GM19043 (cell line): ENCODE results near the gene SART3.
"Not testable (repeated sequence)": the region's sequence is repeated elsewhere in the genome, so short reads cannot be mapped to it uniquely, and the experiment has no call there.

Experiments
- ATAC-seq: cut with Tn5 transposase; IDR thresholded peaks from one replicate; pipeline ENCODE4 v1.9.1; 2021; ENCODE audit warnings: low read depth; ENCODE audit not compliant: unreplicated experiment

SART3 gene

DNA sequence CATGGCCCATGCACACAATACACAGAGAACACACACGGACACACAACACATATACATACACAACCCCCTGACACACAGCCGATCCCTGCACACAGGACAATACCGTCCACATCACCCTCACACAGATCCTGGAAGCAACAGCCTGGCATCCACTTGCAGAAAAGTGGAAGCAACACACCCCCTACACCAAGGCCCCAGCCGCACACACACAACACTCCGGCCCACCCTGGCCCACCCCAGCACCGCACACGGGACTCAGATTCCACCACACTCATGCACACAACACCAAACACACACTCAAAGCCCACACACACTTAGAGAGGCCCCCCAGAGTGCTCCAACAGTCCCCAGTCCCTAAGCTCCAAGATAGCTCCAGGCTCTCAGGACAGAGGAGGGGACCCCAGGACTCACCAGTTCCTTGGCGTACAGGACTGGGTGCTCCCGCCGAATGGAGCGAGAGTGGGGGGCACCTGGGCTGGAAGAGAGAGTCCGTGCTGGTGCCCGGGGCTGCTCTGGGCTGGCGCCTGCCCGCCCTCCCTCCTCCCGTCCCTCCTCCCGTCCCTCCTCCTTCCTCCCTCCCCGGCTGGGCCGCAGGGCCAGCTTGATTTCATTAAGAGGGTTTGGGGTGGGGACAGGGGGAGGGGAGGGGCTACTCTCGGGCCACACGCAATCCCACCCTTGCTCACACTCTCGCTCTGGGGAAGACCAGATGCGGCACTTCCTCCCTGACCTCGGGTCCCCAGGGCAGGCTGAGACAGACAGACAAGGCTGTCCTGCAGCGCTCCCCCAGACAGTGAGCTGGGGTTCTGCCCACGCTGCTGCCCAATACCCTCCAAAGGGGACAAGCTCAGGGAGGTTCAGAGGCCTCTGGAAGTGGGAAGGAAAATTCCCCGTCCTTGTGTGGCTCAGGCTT, 36.8 kb upstream of the SART3 start, which contains the start of gene TMEM119:
TMEM119 (minus strand) TSS at position 526 of the 913 bp plus-strand sequence. CDS start 5,701 bp downstream, outside the sequence.
- no peak for ATAC-seq

DNA sequence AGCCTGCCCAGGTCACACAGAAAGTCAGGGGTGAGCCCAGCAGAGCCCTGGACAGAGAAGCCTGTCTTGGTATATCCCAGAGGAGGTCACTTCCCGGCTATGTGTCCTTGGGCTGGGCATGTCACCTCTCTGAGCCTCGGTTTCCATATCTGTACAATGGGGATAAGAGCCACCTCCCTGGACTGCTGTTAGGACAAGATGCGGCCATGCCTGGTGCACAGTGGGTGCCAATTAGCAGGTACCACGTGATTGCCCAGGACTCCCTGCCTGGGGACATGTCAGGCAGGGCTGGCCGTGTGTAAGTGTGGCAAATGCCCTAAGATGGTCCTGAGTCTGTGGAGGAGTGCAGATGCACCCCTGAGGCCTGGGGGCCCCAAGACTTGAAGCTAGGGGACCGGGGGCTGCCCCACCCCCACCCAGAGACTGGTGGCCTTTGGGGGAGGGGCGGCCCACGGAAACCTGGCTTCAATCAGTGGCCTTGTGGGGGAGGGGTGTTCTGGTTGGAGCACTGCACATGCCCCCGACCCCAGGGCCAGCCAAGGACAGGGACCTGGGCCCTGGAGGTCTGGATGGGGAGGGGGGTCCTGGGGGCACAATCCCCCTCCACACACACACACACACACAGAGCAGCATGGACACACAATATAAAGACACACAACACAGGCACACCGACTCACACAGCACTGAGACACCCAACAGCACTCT, 36.0 kb upstream of the SART3 start:
- no peak for ATAC-seq

DNA sequence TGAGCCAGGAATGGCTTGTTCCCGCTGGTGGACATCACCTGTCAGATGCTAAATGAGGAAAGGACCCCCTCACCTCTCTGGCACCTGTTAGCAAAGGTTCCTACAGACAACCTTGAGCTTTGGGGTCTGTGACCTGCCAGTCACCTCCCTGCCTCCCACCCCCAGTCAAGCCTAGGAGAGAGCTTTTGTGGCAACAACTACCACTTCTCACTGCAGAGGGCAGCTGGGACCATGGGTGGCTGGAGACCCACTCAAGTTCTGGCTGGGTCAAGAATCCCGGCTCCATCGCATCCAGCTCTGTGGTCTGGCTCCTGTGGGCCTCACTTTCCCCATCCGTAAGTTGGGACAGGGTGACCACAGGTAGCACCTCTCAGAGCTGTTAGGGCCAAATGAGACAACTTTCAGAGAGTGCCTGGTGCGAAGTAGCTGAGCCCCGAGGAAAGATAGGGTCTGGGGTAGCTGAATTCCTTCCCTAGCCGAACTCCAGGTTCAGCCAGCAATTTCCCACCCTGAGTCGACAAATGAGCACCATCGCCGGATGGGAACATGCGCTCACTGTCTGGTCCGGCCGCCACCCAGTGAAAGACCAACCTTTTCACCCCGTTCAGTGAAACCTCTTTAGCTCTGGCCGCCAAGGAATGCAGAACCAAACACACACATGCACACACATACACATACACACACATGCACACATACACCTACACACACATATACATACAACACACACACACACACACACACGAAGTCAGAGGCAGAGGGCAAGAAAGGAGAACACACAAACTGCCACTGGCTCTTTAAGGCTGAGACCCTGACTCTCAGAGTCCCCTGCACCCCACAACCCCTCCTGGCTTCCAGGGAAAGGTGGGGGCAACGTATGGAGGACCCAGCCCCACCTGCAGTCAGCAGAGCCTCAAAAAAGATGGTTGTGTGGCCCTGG, 35.0 kb upstream of the SART3 start:
- ATAC-seq = no peak

DNA sequence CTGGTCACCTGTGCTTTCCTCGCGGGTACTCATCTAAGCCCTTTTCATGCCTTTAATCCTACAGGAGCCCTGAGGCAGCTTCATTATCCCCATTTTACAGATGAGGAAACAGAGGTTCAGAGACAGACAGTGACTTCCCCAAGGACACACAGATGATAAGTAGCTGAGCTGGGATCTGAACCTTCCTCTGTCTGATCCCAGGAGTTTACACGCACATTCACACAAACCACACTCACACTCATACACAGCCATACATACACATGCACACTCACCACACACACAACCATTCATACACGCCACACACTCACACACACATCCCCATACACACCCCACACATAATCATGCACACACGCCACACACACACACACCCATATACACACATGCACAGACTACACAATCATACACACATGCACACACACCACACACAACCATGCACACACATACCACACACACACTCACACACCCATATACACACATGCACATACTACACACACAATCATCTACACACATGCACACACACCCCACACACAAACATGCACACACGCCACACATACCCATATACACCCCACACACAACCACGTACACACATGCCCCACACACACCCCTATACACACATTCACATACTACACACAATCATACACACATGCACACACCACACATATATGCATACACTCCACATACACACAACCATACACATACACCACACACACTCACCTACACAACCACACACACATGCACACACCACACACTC, 34.2 kb upstream of the SART3 start:
- ATAC-seq = no peak

DNA sequence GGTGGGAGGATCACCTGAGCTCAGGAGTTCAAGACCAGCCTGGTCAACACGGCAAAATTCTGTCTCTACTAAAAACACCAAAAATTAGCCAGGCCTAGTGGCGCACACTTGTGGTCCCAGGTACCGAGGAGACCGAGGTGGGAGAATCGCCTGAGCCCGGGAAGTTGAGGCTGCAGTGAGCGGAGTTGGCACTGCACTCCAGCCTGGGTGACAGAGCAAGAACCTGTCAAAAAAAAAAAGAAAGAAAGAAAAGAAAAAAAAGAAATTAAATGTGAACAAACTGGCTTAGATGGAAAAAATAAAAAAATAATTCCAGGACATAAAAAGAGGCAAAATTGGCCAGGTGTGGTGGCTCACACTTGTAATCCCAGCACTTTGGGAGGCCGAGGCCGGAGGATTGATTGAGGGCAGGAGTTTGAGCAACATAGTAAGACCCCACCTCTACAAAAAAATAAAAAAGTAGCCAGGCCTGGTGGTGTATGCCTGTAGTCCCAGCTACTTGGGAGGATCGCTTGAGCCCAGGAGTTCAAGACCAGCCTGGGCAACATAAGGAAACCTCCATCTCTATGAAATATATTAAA, 33.4 kb upstream of the SART3 start:
- no peak for ATAC-seq

DNA sequence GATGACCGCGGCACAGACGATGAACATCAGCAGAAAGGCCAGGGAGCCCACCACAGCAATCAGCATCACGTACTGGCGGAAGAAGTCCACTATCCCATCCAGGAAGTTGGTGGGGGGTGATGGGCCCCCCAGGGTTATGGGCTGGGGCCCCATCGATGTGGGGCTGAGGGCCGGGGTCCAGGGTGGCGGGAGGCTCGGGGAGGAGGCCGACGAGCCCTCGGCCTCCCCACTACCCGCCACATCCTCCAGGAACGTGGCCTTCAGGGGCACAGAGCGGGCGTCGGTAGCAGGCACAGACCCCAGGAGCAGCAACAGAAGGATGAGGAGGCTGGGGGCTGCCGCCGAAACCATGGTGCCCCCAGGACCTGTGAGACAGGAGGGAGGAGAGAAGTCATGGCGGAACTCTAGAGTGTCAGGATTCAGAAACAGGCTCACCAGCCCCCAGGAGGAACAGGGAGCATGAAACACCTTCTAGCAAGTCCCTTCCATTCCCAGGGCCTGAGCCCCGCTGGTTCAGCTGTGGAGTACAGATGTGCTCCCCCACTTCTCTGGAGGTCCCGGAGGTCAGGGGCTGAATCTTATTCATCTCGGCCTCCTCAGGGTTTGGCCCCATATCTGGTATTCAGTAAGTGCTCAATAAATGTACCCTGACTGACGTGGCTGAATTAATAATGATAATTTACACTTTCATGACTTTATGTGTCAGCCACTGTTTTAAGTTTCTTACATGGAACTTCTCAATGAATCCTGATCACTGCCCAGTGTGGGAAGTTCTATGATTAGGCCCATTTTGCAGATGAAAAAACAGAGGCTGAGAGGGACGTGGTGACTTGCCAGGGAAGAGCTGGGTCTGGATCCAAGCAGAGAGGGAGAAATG, 31.3 kb upstream of the SART3 start:
- no peak for ATAC-seq

DNA sequence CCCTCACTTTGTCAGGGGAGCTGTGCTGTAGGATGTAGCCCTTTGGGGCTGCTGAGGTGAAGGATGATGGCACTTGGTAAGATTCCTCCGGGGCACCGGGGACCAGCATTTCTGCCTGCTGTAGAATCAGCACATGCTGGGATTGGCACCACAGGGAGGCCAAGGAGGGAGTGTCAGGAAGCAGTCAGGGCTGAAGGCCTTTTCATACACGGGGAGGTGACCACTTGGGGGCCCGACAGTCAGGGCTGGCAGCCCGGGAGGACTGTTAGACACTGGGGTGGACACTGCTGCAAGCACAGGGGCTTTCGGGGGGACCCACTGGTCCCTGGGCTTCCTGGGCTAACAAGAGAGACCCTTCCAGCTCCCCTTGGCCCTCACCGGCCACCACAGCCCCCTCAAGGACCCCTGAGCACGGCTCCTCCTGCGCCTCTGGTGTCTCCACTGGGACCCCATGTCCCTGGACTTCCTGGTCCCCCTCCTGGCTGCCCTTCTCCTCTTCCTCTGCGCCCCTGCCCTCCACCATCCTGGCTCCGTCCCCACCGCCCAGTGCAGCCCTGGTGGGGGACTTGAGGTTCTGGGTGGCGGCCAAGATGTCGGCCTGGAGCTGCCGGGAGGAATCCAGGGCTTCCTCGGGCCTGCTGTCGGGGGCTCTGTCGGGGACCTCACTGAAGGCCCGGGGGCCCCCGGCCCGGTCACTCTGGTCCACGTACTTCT, 30.5 kb upstream of the SART3 start:
- no peak for ATAC-seq

DNA sequence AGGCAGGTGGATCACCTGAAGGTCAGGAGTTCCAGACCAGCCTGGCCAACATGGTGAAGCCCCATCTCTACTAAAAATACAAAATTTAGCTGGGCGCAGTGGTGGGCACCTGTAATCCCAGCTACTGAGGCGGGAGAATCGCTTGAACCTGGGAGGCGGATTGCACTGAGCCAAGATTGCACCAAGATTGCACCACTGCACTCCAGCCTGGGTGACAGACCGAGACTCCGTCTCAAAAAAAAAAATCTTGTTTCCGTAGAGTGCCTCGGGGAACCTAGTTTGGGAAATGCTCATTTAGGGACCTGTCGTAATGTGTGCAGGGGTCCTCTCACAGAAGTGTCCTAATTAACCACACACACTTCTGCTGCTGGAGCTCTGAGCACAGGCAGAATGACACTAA, 29.5 kb upstream of the SART3 start:
- ATAC-seq = not testable (repeated sequence)

DNA sequence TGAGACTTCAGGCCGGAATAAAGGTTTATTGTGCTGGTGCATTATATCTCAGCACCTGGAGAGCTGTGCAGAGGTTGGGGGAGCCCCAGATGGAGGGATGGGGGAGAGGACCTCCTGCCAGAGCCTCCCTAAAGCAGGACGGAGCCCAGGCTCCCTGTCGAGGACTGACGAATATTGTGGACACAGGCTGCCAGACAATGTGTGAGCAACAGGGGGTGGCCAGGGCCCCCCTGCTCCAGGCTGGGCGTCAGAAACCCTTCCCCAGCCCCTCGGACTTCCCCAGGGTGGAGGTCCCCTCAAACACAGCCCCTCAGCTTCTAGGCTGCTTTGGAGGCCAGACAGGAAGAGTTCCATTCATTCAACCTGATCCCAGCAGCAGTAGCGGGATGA, 28.9 kb upstream of the SART3 start:
- ATAC-seq = no peak

DNA sequence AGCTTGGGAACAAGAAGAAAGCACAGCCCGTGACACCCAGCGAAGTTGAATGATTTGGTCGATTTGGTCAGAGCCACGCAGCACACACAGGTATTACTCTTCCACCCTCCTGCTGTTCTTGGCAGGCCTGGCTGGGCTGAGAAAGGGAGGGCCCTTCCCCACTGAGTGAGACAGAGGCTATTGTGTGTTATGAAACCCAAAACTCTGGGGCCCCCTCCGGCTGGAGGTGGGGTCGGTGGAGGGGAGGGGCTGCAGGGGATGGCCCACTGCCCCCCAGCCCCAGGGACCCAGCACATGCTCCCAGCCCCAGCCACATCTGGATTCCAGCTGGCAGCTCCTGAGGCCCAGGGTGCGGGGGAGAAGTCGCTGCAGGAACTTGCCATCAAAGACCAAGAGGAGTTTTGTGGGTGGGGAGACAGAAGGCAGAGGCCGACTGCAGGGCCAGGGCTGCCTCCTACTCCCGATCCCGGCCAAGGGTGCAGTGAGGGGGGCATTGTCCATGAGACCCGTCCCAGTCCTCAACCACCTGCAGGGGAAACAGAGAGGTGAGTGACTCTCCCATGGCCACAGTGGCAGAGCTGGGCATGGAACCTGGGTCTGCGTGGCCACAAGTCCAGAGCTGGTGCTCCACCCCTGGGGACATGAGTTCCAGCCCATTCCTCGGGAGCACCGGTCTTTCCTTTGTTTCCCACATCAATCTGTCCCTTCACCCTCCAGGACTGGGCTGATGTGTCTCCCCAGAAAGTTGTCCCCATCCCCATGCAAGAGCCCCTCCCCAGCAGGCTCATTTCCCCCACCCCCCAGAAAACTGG, 28.3 kb upstream of the SART3 start:
- no peak for ATAC-seq

DNA sequence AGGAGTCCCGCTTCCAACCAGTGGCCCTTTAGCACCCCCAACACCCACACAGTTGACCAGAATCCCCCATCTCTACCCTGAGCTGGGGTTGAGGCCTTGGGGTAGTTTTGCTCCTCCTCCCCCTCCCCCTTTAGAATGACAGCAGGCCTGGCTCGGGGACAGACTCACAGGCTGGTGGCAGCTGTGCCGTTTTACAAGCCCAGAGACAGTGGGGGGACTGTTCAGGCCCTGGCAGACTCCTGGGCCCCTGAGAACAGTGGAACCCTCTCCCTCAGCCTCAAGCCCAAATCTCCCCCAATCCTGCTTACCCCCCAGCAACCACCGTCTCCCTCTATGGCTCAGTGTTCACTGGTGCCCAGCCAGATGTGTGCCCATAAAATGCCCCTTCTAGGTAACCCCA, 26.9 kb upstream of the SART3 start:
- ATAC-seq = no peak

DNA sequence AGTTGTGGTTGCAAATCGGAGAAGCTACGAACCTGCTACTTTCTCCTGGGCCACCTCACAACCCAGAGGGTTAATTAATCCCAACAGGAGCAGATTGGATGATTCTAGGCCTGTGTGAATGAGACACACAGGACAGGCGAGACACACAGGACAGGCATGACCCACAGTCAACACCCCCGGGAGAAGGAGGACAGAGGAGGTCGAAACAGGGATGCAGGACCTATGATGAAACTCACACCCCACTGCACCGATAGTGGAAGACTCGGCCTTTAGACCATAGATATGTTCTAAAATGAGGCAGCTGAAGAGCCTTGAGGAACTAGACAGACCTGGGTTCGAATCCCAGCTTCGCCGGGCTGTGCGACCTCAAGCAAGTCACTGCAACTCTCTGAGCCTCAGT, 25.3 kb upstream of the SART3 start:
- ATAC-seq = no peak

DNA sequence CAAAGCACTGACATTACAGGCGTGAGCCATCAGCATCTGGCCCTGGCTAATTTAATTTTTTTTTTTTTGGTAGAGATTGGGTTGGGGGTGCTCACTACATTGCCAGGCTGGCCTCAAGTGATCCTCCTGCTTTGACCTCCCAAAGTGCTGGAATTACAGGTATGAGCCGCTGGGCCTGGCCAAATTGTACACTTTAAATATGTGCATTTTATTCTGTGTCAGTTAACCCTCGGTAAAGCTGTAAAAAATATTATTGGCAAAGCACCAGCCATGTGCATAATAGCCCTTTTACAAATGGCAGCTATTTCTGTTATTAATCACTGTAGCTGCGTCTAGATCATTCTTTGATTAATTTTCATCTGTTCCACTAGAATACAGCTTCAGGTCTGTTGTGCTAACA, 24.9 kb upstream of the SART3 start:
- no peak for ATAC-seq

DNA sequence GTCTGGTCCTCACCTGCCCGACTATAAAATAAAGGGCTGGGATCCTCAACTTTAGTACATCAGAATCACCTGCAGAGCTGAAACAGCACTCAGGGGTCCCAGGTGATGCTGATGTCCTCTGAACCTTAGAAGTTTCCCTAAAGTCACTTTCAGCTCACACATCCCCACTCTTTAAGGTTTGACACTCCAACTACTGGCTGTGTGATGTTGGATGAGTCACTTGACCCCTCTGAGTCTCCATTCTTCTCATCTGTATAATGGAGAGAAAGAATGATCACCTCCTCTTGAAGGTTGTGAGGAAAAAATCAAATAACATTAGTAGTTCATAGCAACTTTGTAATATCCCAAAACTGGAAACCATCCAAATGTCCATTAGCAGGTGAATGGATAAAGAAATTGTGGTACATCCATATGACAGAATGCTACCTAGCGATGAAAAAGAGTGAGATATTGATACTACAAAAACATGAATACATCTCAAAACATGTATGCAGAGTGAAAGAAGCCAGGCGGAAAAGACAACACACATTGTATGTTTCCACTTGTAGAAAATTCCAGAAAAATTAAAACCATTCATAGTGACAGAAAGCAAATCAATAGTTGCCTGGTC, 23.6 kb upstream of the SART3 start:
- no peak for ATAC-seq

DNA sequence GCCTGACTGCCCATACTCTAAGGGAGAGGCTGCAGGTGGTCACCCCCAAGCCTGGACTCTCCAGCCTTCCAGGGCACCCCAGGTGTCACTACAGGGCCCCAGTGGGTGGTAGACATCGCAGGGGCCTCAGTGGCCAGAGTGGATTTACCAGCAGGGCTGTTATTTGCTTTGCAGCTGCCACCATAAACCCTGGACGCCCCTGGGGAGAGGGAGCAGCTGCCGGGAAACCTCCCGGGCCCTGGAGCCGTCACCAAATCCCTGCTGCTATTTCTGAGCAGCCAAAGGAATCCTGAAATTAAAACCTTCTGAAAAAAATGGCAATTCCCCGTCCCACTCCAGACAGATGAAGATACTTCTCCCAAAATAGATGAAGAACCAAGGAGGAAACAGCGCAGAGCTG, 23.0 kb upstream of the SART3 start:
- ATAC-seq = no peak

DNA sequence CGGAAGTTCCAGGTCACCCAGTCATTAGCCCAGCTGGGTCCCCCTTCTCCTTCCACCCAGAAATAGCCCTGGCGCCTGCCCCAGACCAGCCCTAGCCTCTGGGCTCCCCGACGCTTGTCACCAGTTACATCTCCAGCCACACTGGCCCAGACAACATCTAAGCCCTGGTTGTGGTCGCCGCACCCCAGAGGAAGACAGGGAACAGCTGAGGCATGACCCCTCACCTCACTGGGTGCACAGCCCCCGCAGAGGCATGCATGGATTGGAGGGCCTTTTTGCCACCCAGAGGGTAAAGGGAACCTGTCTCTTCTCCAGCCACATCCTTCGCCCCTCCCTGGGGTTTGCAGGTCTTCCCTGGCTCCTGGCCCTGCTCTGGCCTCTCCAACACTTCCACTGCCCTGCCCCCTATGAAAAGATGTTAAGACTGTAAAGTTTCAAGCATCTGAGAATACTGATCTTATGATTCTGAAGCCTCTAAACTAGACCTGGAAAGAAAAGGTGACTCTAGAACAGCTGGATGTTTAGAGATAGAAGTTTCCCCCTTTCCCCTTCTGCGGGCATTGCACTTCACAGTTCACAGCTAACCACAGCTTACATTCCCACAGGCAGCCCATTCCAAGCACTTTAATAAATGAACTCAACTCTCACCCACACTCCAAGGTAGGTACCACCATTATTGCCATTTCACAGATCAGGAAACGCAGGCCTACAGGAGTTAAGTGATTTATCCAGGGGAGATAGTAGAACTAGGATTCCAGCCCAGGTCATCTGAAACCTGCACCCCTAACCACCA, 22.2 kb upstream of the SART3 start:
- ATAC-seq = no peak
